Measurements from ENCODE around the gene CDC14C.

- TF ChIP-seq CTCF (IDR thresholded peaks at IDR 0.05; ENCODE audit: insufficient read depth, low read length) (no peak), POLR2AphosphoS5 (IDR thresholded peaks at IDR 0.05; ENCODE audit: low read depth) (no peak)
Observed at GRCh38 chr7:48931481-48931880, 7.1 kb downstream of the CDC14C start.

Data from HL-60 (cell line).